Neutrophil (primary cell): Measurements from ENCODE around the gene TUBB2B.

Source experiments
- H3K27ac ChIP-seq: fragments of 200-600 bp; sonication (generic); 2 replicates; pipeline ENCODE4 v1.5.1; 2016; ENCODE audit warnings: mild to moderate bottlenecking, moderate library complexity
- H3K27me3 ChIP-seq: fragments of 200-600 bp; sonication (generic); 2 replicates; pipeline ENCODE4 v1.6.0; 2016; ENCODE audit warnings: mild to moderate bottlenecking
- H3K36me3 ChIP-seq: fragments of 200-600 bp; sonication (generic); 2 replicates; pipeline ENCODE4 v1.5.1; 2017
- H3K4me1 ChIP-seq, 2 experiments: fragments of 200-600 bp in 1 of 2; sonication (generic) in 1 of 2; 1 replicate in 1 of 2; 2 replicates in 1 of 2; pipeline versions ENCODE4 v1.5.1 to v1.6.1; 2013 to 2016; ENCODE audit warnings: low read depth in 1 of 2, low read length in 1 of 2, mild to moderate bottlenecking in 1 of 2, moderate library complexity in 1 of 2; ENCODE audit not compliant: control insufficient read depth in 1 of 2, insufficient read depth in 1 of 2
- H3K4me3 ChIP-seq, 2 experiments: fragments of 200-600 bp in 1 of 2; sonication (generic) in 1 of 2; 1 replicate in 1 of 2; 2 replicates in 1 of 2; pipeline ENCODE4 v1.5.1; 2013 to 2016; ENCODE audit warnings: low read depth in 1 of 2, low read length in 1 of 2, mild to moderate bottlenecking in 1 of 2, moderate library complexity in 1 of 2
- H3K9me3 ChIP-seq: fragments of 200-600 bp; sonication (generic); 2 replicates; pipeline ENCODE4 v1.5.1; 2016
- CTCF ChIP-seq: fragments of 200-600 bp; sonication (generic); IDR thresholded peaks from 2 replicates; pipeline ENCODE4 v1.5.1; 2016; ENCODE audit warnings: antibody characterized with exemption

TUBB2B gene

GRCh38 chr6:3253597-3253961 lies 26.1 kb upstream of the TUBB2B start:
- TF ChIP-seq CTCF = no peak
- H3K27ac ChIP-seq = no peak overlapping the region
- peaks cover 68% of the 10 kb centered on the region for H3K27me3 ChIP-seq

GRCh38 chr6:3252861-3253596 lies 25.6 kb upstream of the TUBB2B start:
- H3K36me3 ChIP-seq = no peaks in the 10 kb centered on the region
- no peaks in the 10 kb centered on the region for H3K9me3 ChIP-seq
- peaks cover 68% of the 10 kb centered on the region for H3K27me3 ChIP-seq
- peaks cover 4 to 8% of the 10 kb centered on the region in 2 experiments for H3K4me1 ChIP-seq
- H3K27ac ChIP-seq = no peak overlapping the region
- no peak overlapping the region for H3K4me3 ChIP-seq
- no peak for TF ChIP-seq CTCF

More at GRCh38 chr6:3253597-3253961, 26.1 kb upstream of the TUBB2B start:
- peaks cover 10 to 14% of the 10 kb centered on the region in 2 experiments for H3K4me1 ChIP-seq
- H3K9me3 ChIP-seq = no peaks in the 10 kb centered on the region
- no peak overlapping the region for H3K4me3 ChIP-seq
- H3K36me3 ChIP-seq = no peaks in the 10 kb centered on the region

GRCh38 chr6:3252369-3252768 lies 24.9 kb upstream of the TUBB2B start:
- TF ChIP-seq CTCF = no peak
- H3K9me3 ChIP-seq = no peaks in the 10 kb centered on the region
- H3K4me1 ChIP-seq = peaks cover 4 to 7% of the 10 kb centered on the region in 2 experiments
- H3K27me3 ChIP-seq = peaks cover 68% of the 10 kb centered on the region
- no peak overlapping the region for H3K27ac ChIP-seq
- no peak overlapping the region for H3K4me3 ChIP-seq
- no peaks in the 10 kb centered on the region for H3K36me3 ChIP-seq

GRCh38 chr6:3251462-3252314 lies 24.2 kb upstream of the TUBB2B start:
- Histone ChIP-seq H3K9me3 (no peaks in the 10 kb centered on the region), H3K4me3 (peak overlapping the region in 1 of 2 experiments; percentile 8), H3K27me3 (peaks cover 68% of the 10 kb centered on the region), H3K4me1 (peaks cover 4 to 7% of the 10 kb centered on the region in 2 experiments), H3K27ac (no peak overlapping the region), H3K36me3 (no peaks in the 10 kb centered on the region)
- TF ChIP-seq CTCF = peak; percentile 95

GRCh38 chr6:3250231-3250675 lies 22.8 kb upstream of the TUBB2B start:
- Histone ChIP-seq H3K27me3 (peaks cover 67% of the 10 kb centered on the region), H3K27ac (no peak overlapping the region), H3K9me3 (no peaks in the 10 kb centered on the region), H3K4me3 (no peak overlapping the region), H3K4me1 (peaks cover 4 to 7% of the 10 kb centered on the region in 2 experiments), H3K36me3 (no peaks in the 10 kb centered on the region)
- no peak for TF ChIP-seq CTCF
